Measurements from ENCODE around the gene VWA7. TPM values are rescaled to one million over a fixed set of nuclear protein-coding genes. Genes with fewer than 3 reads are reported as not detected.

The VWA7 gene
- total and polyA plus RNA-seq, 5 experiments from 2014 or later = 0.34 to 0.52 (median 0.47) TPM; not detected in 2

DNA sequence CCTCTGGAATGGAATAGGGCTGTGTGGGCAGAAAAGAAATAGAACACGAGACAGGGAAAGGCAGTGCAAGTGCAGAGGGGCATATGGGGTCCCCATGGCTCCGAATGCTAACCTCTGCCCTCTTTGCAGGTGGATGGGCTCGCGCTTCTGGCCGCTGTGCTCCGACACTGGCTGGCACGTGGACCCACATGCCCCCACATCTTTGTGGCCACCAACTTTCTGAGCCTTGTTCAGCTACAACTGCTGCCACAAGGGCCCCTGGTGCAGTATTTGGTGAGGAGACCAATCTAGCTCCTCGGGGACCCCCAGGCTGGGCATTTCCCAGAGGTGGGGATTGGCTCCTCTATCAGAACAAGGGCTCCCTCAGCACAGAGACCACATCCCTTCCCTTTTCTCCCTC is 15.8 kb downstream of the VWA7 start:
- H3K27me3 Mint-ChIP-seq = peaks cover 0 to 3% (median 0%) of the 10 kb centered on the region in 5 donors
- peaks cover 0 to 7% (median 0%) of the 10 kb centered on the region in 3 donors for H3K36me3 Mint-ChIP-seq
- DNase-seq (no peak), ATAC-seq (no peak)
- no peaks in the 10 kb centered on the region for H3K9me3 Mint-ChIP-seq
- H3K4me1 Mint-ChIP-seq = peaks cover 0 to 17% (median 2%) of the 10 kb centered on the region in 4 donors
- no peak overlapping the region for H3K27ac Mint-ChIP-seq
- peak overlapping the region in 1 of 10 donors; percentile 12 for H3K4me3 Mint-ChIP-seq
- POLR2A ChIA-PET = no interaction called here

DNA sequence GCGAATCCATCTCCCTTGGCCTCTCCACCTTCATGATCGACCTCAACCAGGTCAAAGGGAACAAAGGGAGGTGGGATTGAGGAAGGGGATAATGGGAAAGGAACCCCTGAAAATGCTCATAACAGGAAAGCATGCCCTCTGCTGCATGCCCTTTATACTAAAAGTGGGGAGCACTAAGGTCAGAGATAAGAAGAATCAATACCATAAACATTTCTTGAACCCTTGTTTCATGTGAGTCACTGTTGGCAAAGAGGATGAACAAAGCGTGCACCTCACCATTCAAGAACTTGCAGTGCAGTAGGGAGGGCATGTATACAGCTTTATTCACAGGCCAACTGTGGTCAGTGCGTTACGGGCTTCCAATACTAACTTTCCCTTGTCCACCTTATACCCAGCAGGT is 16.3 kb downstream of the VWA7 start:
- Mint-ChIP-seq H3K4me1 (peaks cover 0 to 17% (median 2%) of the 10 kb centered on the region in 4 donors), H3K4me3 (no peak overlapping the region), H3K27me3 (peaks cover 0 to 3% (median 0%) of the 10 kb centered on the region in 5 donors), H3K36me3 (peaks cover 0 to 7% (median 0%) of the 10 kb centered on the region in 3 donors), H3K9me3 (no peaks in the 10 kb centered on the region), H3K27ac (no peak overlapping the region)
- POLR2A ChIA-PET = no interaction called here
- ATAC-seq (no peak), DNase-seq (no peak)

DNA sequence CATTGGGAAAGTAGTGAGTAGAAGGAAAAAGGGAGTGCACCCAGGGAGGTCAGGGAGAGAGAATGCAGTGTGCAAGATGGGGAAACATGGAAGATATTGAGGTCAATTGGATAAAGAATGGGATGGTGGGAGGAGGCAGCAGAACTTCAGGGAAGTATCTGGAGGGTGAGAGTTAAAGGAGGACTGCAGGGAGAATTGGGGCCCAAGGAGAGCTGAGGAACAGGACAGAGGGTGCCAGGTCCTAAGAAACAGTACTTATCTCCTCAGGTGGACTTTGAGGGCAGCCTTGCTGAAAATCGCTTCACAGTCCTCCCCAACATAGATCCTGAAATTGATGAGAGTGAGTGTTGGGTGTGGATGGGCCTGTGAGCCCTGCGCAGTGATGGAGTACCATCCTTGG is 18.8 kb downstream of the VWA7 start:
- ATAC-seq = no peak
- POLR2A ChIA-PET = interaction anchor here (0.5 kb wide), 1 partner anchor 77 kb away, joined by 9 read pairs; no protein-coding TSS in a partner anchor
- Mint-ChIP-seq H3K27me3 (peaks cover 0 to 3% (median 0%) of the 10 kb centered on the region in 5 donors), H3K9me3 (no peaks in the 10 kb centered on the region), H3K4me1 (peaks cover 0 to 12% (median 2%) of the 10 kb centered on the region in 4 donors), H3K27ac (peak overlapping the region in 2 of 10 donors; percentile 11 to 47), H3K36me3 (peaks cover 0 to 7% (median 0%) of the 10 kb centered on the region in 3 donors), H3K4me3 (no peak overlapping the region)
- DNase-seq = no peak

DNA sequence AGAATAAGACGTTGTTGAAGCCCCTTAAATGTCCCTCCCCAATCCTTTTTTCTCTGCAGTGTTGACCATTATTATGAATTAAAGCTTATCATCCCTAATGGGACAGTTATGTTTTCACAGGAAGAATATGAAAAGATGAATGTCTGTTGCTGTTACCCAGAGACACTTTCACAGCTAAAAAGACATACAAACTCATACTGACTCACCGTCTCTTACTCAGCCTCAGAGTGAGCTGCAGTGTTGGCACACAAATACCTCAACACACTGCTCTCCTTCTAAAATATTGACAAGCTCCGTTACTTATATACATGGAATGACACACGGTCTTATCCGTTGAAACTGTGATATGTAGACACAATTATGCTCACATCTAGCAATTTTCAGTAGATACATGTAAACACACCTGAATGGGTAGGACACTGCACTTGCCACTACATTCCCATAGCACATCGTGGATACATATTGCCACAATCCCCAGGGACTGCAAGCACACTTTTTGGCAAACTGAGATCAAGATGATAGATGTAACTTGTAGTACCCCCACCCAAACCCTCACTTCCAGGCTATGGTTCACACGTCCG is 24.3 kb downstream of the VWA7 start:
- no peaks in the 10 kb centered on the region for H3K36me3 Mint-ChIP-seq
- DNase-seq (no peak), ATAC-seq (no peak)
- no peak overlapping the region for H3K4me3 Mint-ChIP-seq
- no peak overlapping the region for H3K27ac Mint-ChIP-seq
- no peaks in the 10 kb centered on the region for H3K27me3 Mint-ChIP-seq
- POLR2A ChIA-PET = interaction anchor here (1.0 kb wide), 1 partner anchor 11 kb away, joined by 6 read pairs; no protein-coding TSS in a partner anchor
- H3K9me3 Mint-ChIP-seq = no peaks in the 10 kb centered on the region
- no peaks in the 10 kb centered on the region for H3K4me1 Mint-ChIP-seq

DNA sequence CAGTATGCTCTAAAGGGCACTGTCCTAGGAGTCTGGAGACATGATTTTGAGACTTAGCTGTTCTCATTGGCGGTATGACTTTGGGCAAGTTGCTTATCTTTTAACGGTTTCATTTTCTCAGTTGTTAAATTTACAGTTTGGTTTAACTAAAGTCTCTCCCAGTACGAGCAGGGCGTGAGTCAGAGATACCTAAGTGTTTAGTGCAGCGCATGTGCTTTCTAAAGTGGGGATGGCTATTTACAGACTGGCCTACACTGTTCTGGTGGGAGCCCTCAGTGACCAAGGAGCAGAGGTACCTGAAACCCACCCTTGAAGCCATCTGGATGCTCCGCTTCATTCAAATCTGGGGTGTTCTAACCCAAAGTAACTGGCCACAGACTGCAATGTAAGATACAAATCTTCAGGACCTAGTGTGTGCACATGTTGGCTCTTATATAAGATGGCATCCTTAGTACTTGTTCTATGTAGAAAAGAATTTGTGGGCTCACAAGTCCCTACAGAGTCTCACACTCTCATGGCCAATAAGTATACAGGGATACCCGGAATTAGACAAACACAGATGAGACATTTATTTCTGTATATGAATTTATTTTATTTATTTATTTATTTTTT is 26.6 kb downstream of the VWA7 start:
- Mint-ChIP-seq H3K4me3 (no peak overlapping the region), H3K9me3 (no peaks in the 10 kb centered on the region), H3K27ac (no peak overlapping the region), H3K27me3 (no peaks in the 10 kb centered on the region), H3K4me1 (no peaks in the 10 kb centered on the region), H3K36me3 (no peaks in the 10 kb centered on the region)
- DNase-seq (no peak), ATAC-seq (no peak)
- POLR2A ChIA-PET = no interaction called here

DNA sequence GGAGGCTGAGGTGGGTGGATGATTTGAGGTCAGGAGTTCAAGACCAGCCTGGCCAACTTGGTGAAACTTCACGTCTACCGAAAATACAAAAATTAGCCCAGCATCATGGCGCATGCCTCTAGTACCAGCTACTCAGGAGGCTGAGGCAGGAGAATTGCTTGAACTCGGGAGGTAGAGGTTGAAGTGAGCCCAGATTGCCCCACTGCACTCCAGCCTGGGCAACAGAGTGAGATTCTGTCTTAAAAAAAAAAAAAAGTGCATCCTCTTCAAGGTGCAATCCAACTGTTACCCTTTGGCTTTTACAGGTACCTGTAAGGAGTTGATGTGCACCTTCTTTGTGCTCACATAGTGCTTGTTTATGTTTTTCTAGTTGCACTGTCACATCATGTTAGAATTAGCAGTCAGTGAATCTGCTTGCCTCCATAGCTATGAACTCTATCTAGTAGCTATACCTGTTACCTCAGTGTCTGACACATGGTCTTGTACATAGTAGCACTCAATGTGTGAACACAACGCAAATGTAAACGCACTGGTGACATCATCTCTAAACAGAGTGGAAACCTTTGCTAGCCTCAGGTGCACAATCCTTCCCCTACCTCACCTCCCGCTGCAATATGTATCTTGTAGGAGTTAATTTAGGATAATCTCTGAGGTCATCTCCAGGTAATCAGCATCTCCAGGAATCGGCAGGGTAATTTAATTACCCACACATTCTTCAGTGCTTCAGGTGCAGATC is 27.7 kb downstream of the VWA7 start:
- no peak for ATAC-seq
- POLR2A ChIA-PET = interaction anchor here (0.7 to 0.8 kb wide), 2 partner anchors 23 to 151 kb away, joined by 3 to 5 read pairs; no protein-coding TSS in a partner anchor
- no peak overlapping the region for H3K27ac Mint-ChIP-seq

DNA sequence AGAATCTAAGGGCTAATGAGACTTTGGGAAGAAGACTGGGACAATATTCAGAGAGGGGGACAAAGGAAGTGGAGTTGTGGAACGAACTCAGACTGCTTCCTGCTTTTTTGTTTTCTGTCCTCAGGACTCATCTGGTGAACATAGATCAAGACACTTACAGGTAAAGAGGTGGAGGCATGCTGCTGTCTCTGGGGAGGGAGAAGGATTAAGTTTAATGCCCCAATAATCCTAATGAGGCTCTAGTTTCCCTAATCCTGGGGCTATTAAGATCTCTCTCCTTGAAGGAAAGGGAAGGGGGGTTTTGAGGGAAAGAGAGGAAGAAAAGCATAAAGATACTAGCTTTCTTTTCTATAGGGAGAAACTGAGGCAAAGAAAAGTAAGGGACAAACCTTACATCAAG is 32.7 kb downstream of the VWA7 start:
- POLR2A ChIA-PET = no interaction called here
- Mint-ChIP-seq H3K27me3 (no peaks in the 10 kb centered on the region), H3K4me1 (peaks cover 12 to 21% (median 14%) of the 10 kb centered on the region in 4 donors), H3K4me3 (no peak overlapping the region), H3K9me3 (no peaks in the 10 kb centered on the region), H3K36me3 (peaks cover 0 to 2% (median 0%) of the 10 kb centered on the region in 3 donors), H3K27ac (no peak overlapping the region)
- ATAC-seq = no peak
- no peak for DNase-seq

More for the DNA sequence above, 27.7 kb downstream of the VWA7 start:
- no peak for DNase-seq
- H3K27me3 Mint-ChIP-seq = no peaks in the 10 kb centered on the region
- H3K9me3 Mint-ChIP-seq = no peaks in the 10 kb centered on the region
- no peaks in the 10 kb centered on the region for H3K36me3 Mint-ChIP-seq
- H3K4me1 Mint-ChIP-seq = no peaks in the 10 kb centered on the region
- H3K4me3 Mint-ChIP-seq = no peak overlapping the region

DNA sequence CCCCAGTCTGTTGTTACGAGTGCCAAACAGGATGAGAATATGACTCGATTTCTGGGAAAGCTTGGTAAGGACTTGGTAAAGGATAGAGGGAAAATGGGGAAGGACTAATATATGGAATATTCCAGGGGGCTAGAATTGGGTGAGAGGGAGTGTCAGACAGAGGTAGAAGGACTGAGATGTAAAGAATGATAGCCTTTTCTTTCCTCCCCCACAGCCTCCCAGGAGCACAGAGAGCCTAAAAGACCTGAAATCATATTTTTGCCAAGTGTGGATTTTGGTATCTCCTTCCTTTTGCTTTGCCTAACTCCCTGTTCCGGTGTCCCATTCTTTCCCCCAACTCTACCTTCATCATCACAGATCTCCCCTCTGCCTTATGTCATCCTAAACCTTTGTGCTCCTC is 34.2 kb downstream of the VWA7 start:
- no peaks in the 10 kb centered on the region for H3K9me3 Mint-ChIP-seq
- DNase-seq (no peak), ATAC-seq (no peak)
- POLR2A ChIA-PET = interaction anchor here (1.1 kb wide), 1 partner anchor 10 kb away, joined by 6 read pairs; no protein-coding TSS in a partner anchor
- no peaks in the 10 kb centered on the region for H3K27me3 Mint-ChIP-seq
- H3K27ac Mint-ChIP-seq = peak overlapping the region in 1 of 10 donors; percentile 32
- H3K36me3 Mint-ChIP-seq = peaks cover 0 to 2% (median 0%) of the 10 kb centered on the region in 3 donors
- peaks cover 25 to 37% (median 30%) of the 10 kb centered on the region in 4 donors for H3K4me1 Mint-ChIP-seq
- H3K4me3 Mint-ChIP-seq = no peak overlapping the region

DNA sequence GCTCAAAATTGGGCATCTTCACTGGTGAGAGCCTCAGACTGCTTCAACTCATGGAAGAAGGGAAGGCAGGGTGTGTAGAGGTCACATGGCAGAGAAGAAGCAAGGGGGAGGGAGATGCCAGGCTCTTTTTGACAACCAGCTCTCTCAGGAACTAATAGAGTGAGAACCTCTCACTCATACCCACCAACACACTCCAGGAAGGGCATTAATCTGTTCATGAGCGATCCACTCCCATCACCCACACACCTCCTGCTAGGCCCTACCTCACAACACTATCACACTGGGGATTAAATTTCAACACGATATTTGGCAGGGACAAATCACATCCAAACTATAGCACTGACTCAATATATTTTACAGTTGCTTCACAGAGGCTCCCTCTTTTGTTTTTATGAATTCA is 35.3 kb downstream of the VWA7 start:
- POLR2A ChIA-PET = interaction anchor here (0.7 to 1.1 kb wide), 2 partner anchors 11 to 73 kb away, joined by 3 to 6 read pairs; no protein-coding TSS in a partner anchor
- H3K27me3 Mint-ChIP-seq = no peaks in the 10 kb centered on the region
- H3K9me3 Mint-ChIP-seq = no peaks in the 10 kb centered on the region
- peak overlapping the region in 2 of 10 donors; percentile 22 to 51 for H3K27ac Mint-ChIP-seq
- peak overlapping the region in 7 of 10 donors; percentile 31 to 98 (median 57) for H3K4me3 Mint-ChIP-seq
- ATAC-seq (no peak), DNase-seq (no peak)
- peaks cover 0 to 2% (median 0%) of the 10 kb centered on the region in 3 donors for H3K36me3 Mint-ChIP-seq
- H3K4me1 Mint-ChIP-seq = peaks cover 32 to 47% (median 40%) of the 10 kb centered on the region in 4 donors

DNA sequence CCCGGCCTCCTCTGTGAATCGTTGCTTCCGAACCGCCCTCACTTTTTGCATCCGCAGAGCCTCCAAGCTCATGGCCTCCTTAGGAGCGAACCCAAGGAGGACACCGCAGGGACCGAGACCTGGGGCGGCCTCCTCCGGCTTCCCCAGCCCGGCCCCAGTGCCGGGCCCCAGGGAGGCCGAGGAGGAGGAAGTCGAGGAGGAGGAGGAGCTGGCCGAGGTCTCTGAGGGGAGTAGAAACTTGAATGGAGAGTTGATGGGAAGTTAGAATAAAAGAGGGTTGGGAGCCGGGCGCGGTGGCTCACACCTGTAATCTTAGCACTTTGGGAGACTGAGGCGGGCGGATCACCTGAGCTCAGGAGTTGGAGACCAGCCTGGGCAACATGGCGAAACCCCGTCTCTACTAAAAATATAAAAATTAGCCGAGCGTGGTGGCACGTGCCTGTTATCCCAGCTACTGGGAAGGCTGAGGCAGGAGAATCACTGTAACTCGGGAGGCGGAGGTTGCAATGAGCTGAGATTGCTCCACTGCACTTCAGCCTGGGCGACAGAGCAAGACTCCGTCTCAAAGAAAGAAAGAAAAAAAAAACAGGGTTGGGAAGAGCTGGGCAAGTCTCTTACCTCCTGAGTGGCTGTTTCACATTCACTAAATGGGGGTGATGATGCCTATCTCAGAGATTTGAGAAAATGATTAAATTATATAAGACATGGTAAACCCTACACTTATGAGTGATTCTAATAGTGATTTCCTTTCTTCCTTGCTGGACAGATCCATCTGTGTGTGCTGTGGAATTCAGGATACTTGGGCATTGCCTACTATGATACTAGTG is 36.5 kb downstream of the VWA7 start:
- Mint-ChIP-seq H3K4me3 (peak overlapping the region; percentile 92 to 99 (median 98)), H3K27ac (peak overlapping the region in 7 of 10 donors; percentile 9 to 97 (median 88)), H3K9me3 (no peaks in the 10 kb centered on the region), H3K36me3 (peaks cover 0 to 2% (median 0%) of the 10 kb centered on the region in 3 donors), H3K27me3 (no peaks in the 10 kb centered on the region), H3K4me1 (peaks cover 41 to 57% (median 51%) of the 10 kb centered on the region in 4 donors)
- ATAC-seq (no peak), DNase-seq (no peak)
- POLR2A ChIA-PET = interaction anchor here (0.6 to 3.9 kb wide), 8 partner anchors 12 to 95 kb away, joined by 3 to 24 read pairs (median 4); partner anchors contain the start of genes ABHD16A, DDAH2 and VARS1

DNA sequence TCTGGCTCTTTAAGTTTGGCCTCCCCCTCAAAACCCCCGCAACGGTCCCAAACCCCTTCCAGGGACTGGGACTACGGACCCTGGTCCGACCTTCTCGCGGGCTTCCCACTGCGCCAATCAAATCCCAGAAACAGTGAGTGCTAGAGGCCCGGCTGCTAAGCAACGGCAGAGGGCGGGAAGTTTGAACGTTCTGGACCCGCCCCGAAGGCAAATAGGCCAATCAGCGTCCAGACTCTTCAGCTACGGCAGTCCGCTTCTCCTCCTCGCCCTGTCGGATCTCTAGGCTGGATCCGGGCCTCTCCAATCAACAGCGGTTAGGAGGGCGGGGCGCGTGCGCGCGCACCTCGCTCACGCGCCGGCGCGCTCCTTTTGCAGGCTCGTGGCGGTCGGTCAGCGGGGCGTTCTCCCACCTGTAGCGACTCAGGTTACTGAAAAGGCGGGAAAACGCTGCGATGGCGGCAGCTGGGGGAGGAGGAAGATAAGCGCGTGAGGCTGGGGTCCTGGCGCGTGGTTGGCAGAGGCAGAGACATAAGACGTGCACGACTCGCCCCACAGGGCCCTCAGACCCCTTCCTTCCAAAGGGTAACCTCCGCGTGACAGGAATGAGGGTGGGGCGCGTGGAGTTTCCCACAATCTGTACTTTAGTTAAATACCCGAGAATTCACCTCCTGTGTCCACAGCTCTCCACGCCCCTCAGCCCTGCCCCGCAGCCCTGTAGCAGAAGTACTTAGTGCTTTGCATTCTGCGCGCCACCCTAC is 37.3 kb downstream of the VWA7 start, which contains the start of gene MSH5:
MSH5 (plus strand) TSS at position 367 of the 758 bp plus-strand sequence. CDS start 462 bp downstream, outside the sequence.
- Mint-ChIP-seq H3K36me3 (peaks cover 0 to 2% (median 0%) of the 10 kb centered on the region in 3 donors), H3K4me3 (peak within 1 kb of the TSS; percentile 92 to 99 (median 98)), H3K27me3 (no peaks in the 10 kb centered on the region), H3K27ac (peak within 1 kb of the TSS; percentile 71 to 97 (median 91)), H3K4me1 (peaks cover 49 to 62% (median 58%) of the 10 kb centered on the region in 4 donors), H3K9me3 (no peaks in the 10 kb centered on the region)
- POLR2A ChIA-PET = interaction anchor here (0.6 to 3.9 kb wide), 12 partner anchors 11 to 106 kb away, joined by 3 to 24 read pairs (median 4); partner anchors contain the start of genes ABHD16A, BAG6, DDAH2 and LSM2
- ATAC-seq (peak; percentile 91 to 94), DNase-seq (peak; percentile 86 to 97 (median 93))
